ENCODE measurements around the gene COL8A2. TPM values are rescaled to one million over a fixed set of nuclear protein-coding genes. Genes with fewer than 3 reads are reported as not detected.

The COL8A2 gene
- total RNA-seq, 1 donor from 2014 or later: 0.41 TPM

GRCh38 chr1:36076979-36077573 is 47.9 kb downstream of the COL8A2 start:
- DNase-seq (ENCODE audit: extremely low read depth, low read depth, low spot score): no peak

- DNase-seq (ENCODE audit: extremely low read depth, low read depth, low spot score): no peak
These were observed 54.7 kb downstream of the COL8A2 start for GRCh38 chr1:36070349-36070748.

GRCh38 chr1:36068866-36069265 is 56.2 kb downstream of the COL8A2 start:
- DNase-seq (ENCODE audit: extremely low read depth, low read depth, low spot score): no peak

- DNase-seq (ENCODE audit: extremely low read depth, low read depth, low spot score): no peak
These were observed 57.2 kb downstream of the COL8A2 start for GRCh38 chr1:36067871-36068270.

GRCh38 chr1:36062315-36062714 is 62.7 kb downstream of the COL8A2 start:
- DNase-seq (ENCODE audit: extremely low read depth, low read depth, low spot score): no peak

GRCh38 chr1:36055706-36056105 is 69.3 kb downstream of the COL8A2 start:
- no peak for DNase-seq (ENCODE audit: extremely low read depth, low read depth, low spot score)

GRCh38 chr1:36053978-36054377 is 71.0 kb downstream of the COL8A2 start:
- DNase-seq (ENCODE audit: extremely low read depth, low read depth, low spot score): no peak

GRCh38 chr1:36051821-36052220 is 73.2 kb downstream of the COL8A2 start:
- no peak for DNase-seq (ENCODE audit: extremely low read depth, low read depth, low spot score)

Other genes with a start within 250 kb of the COL8A2 start
- 20.3 and 22.6 TPM in 2 replicates for gene AGO1, start 242.0 kb downstream of the COL8A2 start, total RNA-seq
- gene AGO3, start 194.1 kb downstream of the COL8A2 start, total RNA-seq: 10.2 and 16.5 TPM in 2 replicates
- 0.23 TPM in 1 of 2 replicates, not detected in the other for gene TEKT2, start 41.1 kb downstream of the COL8A2 start, total RNA-seq
- 50.9 TPM in 2 replicates for gene ADPRS, start 36.3 kb downstream of the COL8A2 start, total RNA-seq
- 94.9 and 117 TPM in 2 replicates for gene TRAPPC3, start 24.3 kb upstream of the COL8A2 start, total RNA-seq
- 234 and 282 TPM in 2 replicates for gene MAP7D1, start 30.9 kb upstream of the COL8A2 start, total RNA-seq
- 84.9 and 105 TPM in 2 replicates for gene THRAP3, start 99.2 kb upstream of the COL8A2 start, total RNA-seq
- gene SH3D21, start 181.1 kb upstream of the COL8A2 start, total RNA-seq: 2.4 and 4.0 TPM in 2 replicates
- 132 and 162 TPM in 2 replicates for gene EVA1B, start 198.4 kb upstream of the COL8A2 start, total RNA-seq